HG02571 (cell line): ENCODE results near the gene C15orf61.

Source experiments
- ATAC-seq: cut with Tn5 transposase; IDR thresholded peaks from one replicate; pipeline ENCODE4 v1.9.1; 2021; ENCODE audit warnings: mild to moderate bottlenecking, moderate library complexity; ENCODE audit not compliant: unreplicated experiment

C15orf61 gene

DNA sequence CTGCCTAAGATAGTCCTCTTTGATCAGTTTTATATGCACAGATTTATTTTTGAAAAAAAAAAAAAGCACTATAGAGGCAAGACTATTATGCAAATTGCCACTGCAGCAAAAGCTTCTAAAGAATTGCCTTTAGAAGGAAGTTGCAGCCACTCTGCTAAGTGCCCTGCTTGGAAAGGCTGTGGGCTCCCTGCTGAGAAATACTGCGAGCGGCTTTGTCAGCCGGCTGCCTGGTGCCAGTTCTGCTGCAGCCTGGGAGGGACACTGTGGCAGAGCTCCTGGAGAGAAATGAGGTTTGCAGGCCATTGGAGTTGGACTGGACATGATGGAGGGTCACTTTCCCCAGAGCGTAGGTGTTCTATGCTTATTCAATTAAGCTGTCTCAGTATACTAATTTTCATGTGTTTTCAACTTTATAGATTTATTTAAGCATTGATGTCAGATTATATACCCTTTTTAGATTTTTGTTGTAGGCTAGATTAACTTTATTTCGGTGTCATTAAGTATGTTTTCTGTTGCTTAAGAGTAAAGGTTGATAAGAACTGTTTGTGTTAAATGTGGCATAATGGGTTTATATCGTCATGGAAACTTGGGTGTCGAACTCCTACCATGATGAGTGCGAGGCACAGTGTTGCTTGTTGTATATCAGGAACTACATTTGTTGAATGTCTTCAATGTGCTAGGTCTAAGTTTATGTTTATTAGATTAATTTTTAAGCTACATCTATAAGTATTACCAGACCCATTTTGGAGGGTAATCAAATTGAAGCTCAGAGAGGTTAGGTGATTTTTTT lies 28.1 kb downstream of the C15orf61 start:
- ATAC-seq: no peak

DNA sequence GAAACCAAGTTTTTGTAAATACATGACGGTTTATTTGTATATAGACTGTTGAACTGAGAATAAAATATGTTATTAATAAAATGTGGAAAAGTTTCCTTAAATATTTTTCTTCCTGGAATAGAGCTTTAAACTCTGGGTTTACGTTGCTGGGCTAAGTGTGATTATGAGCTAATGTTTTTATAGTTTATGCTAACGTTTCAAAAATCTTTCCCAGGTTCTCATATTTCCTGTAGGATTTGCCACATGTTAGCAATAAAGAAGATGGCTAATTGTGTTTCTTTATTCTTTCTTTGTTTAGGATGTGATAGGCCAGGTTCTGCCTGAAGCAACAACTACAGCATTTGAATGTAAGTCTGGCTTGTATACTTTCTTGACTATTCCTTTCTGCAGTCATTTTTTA lies 28.8 kb downstream of the C15orf61 start:
- no peak for ATAC-seq

GRCh38 chr15:67550522-67550921 lies 29.6 kb downstream of the C15orf61 start:
- no peak for ATAC-seq

GRCh38 chr15:67551207-67551743 lies 30.3 kb downstream of the C15orf61 start:
- ATAC-seq: no peak

GRCh38 chr15:67554580-67554979 lies 33.6 kb downstream of the C15orf61 start:
- ATAC-seq: no peak

GRCh38 chr15:67556976-67557570 lies 36.1 kb downstream of the C15orf61 start:
- no peak for ATAC-seq

DNA sequence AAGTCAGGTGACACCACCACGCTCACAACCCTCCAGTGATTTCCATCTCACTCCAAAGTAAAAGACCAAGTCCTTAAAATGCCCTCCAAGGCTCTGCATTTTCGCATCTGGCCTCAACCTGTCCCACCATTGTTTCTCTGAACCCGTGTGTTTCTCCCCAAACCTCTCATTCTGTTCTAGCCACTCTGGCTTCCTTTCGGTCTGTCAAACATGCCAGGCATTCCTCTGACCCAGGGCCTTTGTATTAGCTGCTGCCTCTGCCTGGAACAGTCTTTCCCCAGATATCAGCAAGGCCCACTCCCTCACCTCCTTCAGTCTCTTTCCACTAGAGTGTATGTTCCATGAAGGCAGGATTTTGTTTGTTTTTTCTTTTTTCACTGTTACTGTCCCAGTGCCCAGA lies 37.6 kb downstream of the C15orf61 start:
- ATAC-seq: no peak

DNA sequence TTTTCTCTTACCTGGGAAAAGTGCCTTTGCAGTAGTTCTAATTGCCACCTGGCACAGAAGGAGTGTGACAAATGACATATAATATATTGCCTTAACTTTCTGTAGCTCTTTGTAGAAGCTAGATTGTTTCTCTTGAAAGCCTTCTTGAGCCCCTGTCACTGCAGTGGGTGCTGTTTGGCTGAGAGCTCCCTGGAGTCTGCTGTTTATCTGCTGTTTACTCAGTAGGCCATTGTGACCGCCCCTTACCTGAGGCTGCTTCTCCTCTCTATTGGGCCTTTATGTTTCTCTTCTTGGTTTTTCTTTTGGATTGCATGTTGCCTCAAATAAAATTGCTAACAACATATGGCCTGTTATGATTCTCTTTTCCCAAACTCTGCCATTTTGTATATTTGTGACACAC lies 38.2 kb downstream of the C15orf61 start:
- no peak for ATAC-seq

GRCh38 chr15:67559576-67559975 lies 38.6 kb downstream of the C15orf61 start:
- no peak for ATAC-seq

DNA sequence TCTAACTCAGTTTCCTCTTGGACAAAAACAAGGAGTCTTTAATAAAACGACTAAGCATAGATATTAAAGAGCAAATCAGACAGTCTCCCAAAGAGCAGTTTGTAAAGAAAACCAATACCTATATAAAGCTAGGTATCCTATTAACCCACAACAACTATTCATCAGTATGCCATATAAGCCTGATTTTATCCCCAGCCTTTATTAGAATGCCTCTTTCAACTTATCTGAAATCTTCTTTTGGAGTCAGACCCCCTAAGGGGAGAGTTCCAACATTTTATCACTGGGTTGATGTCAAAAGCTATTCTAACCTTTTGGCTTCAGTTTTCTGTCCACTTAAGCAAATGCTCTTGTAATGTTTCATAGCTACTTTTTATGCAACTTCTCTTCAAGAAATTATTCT lies 39.4 kb downstream of the C15orf61 start:
- no peak for ATAC-seq

- no peak for ATAC-seq
These were observed 42.2 kb downstream of the C15orf61 start for GRCh38 chr15:67563092-67563491.

GRCh38 chr15:67564021-67564967 lies 43.4 kb downstream of the C15orf61 start:
- ATAC-seq: peak; percentile 77

- peak; percentile 21 for ATAC-seq
These were observed 44.0 kb downstream of the C15orf61 start for GRCh38 chr15:67564968-67565345.

DNA sequence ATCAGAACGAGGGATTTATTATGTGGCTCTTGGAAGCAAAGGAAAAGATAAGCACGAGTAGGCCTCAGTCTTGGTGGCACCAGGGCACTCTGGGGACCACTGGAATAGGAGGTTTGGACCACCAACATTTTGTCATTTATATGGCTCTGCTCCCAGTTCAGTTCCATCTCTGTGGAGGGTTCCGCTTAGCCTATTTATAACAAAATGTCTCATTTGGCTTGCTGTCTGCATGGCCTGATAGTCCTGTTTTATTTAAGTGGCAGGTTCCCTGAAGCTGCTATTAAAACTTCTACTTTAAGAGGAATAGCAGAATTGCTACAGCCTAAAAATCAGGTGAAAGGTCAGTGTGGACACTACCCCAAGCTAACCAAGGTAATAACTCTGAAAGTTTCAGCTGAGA lies 48.7 kb downstream of the C15orf61 start:
- ATAC-seq: no peak

DNA sequence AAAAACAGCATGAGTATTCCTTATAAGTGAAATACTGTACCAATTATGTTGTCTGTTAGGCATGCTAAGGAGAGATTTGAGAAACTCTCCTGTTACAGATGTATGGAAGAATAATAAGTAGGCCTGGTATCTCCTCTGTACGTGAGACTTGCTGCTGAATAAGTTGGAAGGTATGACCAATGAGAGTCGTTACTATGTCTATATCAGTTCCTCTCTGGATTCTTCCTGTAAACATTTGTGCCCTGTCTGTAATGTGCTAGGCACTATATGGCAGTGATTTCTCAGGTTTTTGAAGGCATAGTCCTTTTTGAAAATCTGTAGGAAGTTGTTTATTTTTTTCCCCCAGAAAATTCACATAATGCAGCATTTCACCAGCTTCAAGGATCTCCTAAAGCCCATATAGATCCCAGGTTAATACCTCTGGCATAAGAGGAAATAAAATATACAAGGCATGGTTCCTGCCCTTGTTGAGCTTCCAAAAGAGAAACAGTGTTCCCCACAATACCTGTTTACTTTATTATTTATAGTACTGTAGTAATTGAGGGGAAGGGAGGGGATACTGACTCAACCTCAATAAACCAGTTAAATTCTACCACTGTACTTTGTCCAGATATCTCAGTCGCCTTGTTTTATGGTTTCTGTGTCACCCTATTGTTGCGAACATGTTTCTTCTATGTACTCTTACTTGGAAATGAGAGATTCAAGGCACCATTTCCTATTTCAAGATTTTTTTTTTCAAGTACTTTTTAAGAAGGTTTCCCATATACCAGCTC lies 50.1 kb downstream of the C15orf61 start:
- no peak for ATAC-seq

- no peak for ATAC-seq
These were observed 50.9 kb downstream of the C15orf61 start for GRCh38 chr15:67571648-67572415.

- no peak for ATAC-seq
These were observed 52.3 kb downstream of the C15orf61 start for GRCh38 chr15:67573194-67573593.

- no peak for ATAC-seq
These were observed 54.1 kb downstream of the C15orf61 start for GRCh38 chr15:67575039-67575502.

- ATAC-seq: no peak
These were observed 57.2 kb downstream of the C15orf61 start for GRCh38 chr15:67578020-67578600.
